GM12891 (cell line): ENCODE measurements around the gene KLRC3.

ENCODE experiments used
- PAX5 ChIP-seq: IDR thresholded peaks from 2 replicates; pipeline ENCODE4 v1.6.1; 2011; ENCODE audit warnings: low read length, moderate library complexity, mild to moderate bottlenecking; ENCODE audit not compliant: insufficient read depth, severe bottlenecking
- POLR2A ChIP-seq: IDR thresholded peaks from 2 replicates; pipeline ENCODE4 v1.6.1; 2011; ENCODE audit warnings: low read depth, low read length, control low read depth

DNA sequence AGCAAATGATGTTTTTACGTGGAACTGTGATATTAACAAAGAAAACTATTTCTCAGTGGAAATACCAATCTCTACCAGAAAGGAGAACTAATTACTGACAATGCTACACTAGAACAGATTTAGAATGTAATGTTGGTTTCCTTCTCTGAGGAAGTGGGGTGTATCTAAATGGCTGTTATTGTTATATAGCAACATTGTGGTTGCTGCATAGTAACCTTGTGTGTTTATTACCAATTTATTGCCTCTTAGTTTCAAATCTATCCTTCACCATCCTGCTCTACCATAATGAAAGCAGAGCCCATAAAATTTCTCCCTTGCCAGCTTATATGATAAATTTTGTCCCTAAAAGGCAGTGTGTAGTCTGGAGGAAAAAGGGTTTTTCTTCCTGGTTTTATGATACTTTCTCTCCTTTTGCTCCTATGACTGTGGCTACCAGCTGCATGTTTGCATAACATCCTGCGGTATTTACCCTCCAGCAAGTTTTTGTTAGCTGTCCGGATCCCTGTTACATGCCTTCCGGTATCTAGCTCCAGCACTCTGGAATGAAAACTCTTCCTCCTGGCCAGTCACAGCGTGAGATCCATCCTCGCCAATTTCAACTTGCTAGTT is 24.9 kb downstream of the KLRC3 start:
- no peak for TF ChIP-seq PAX5
- no peak for TF ChIP-seq POLR2A
